ENCODE results near the gene TADA1.

GRCh38 chr1:166859597-166859996 is 16.5 kb downstream of the TADA1 start:
- no peak for TF ChIP-seq CTCF (IDR thresholded peaks at IDR 0.05)
- no peak for TF ChIP-seq ZFX (IDR thresholded peaks at IDR 0.05; ENCODE audit: borderline replicate concordance)

Measured in 22Rv1 (cell line).